Measurements from ENCODE around the gene DMPK. TPM values are rescaled to one million over a fixed set of nuclear protein-coding genes. Genes with fewer than 3 reads are reported as not detected.

DMPK gene
- total and polyA plus RNA-seq, 2 of the 4 experiments (the other 2 are of a cell fraction) = 7.9 to 50.7 TPM

DNA sequence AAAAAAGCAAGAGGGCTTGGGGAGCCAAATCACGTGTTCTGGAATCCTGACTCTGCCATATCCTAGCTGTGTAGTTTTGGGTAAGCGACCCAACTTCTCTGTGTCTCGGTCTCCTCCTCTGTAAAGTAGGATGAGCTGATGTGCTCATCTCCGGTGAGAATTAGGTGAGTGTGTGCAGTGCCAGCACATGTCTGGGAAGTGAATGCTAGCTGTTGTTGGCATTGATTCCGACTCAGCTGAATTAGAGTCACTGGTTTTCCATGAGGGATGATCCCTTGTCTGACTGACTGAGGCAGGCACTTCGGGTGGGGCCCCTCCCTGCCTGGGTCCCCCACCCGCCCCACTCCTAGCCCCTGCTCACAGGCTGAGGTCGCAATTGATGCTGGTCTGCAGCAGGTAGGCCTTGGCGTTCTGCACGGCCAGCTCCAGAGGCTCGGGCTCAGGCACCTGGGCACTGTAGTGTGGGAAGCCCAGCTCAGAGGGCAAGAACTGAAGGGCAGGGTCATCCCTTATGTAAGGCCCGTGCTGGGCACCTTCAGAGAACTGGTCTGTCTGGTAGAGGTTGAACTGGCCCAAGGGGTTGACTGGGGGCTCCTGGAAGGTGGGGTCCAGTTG, 32.0 kb upstream of the DMPK start:
- Histone ChIP-seq H4K20me1 (ENCODE audit: insufficient read depth, low read length) (peaks cover 5% of the 10 kb centered on the region; the same call in 1 of the 2 replicates), H3K14ac (replicated peaks; ENCODE audit: low read depth, low read length) (no peak overlapping the region), H2BK20ac (ENCODE audit: low read depth, low read length) (no peak overlapping the region), H2AK9ac (replicated peaks; ENCODE audit: low read depth, low read length, poor library complexity) (peak overlapping the region; percentile 42), H3K56ac (ENCODE audit: extremely low read depth, insufficient read depth, low read length) (no peak overlapping the region), H2BK120ac (ENCODE audit: low read depth, low read length) (no peak overlapping the region), H3K9me1 (ENCODE audit: insufficient read depth, low read length) (peaks cover 5% of the 10 kb centered on the region), H3K27ac (ENCODE audit: insufficient read depth, low read length) (no peak overlapping the region), H3K9ac (ENCODE audit: low read depth, low read length) (no peak overlapping the region), H3K4me2 (ENCODE audit: low read depth, low read length) (no peak overlapping the region), H3K23ac (ENCODE audit: low read depth, low read length) (no peak overlapping the region), H2BK15ac (ENCODE audit: low read depth, low read length) (no peak overlapping the region), H2AFZ (replicated peaks; ENCODE audit: low read length, poor library complexity) (no peak overlapping the region), H3K4ac (ENCODE audit: low read depth, low read length) (no peak overlapping the region; the same call in 1 of the 2 replicates), H3K36me3 (ENCODE audit: control insufficient read depth, insufficient read depth, low read length) (peaks cover 7% of the 10 kb centered on the region; the same call in 1 of the 2 replicates), H3K18ac (ENCODE audit: low read depth, low read length) (no peak overlapping the region), H2AK5ac (ENCODE audit: low read depth, low read length) (no peak overlapping the region), H4K8ac (ENCODE audit: low read depth in 2 of 2, low read length in 2 of 2) (no peak overlapping the region), H4K5ac (ENCODE audit: low read depth, low read length) (no peak overlapping the region), H3K79me1 (ENCODE audit: low read depth in 1 of 2, low read length in 2 of 2) (no peaks in the 10 kb centered on the region; a peak in 1 of 4 replicates), H4K91ac (ENCODE audit: insufficient read depth, low read depth, low read length) (no peak overlapping the region), H2BK5ac (ENCODE audit: low read depth, low read length, poor library complexity, severe bottlenecking) (no peak overlapping the region), H3K4me3 (ENCODE audit: insufficient read depth, low read depth, low read length) (no peak overlapping the region), H3K4me1 (ENCODE audit: control insufficient read depth, insufficient read depth, low read length) (peaks cover 8% of the 10 kb centered on the region), H3K27me3 (ENCODE audit: control insufficient read depth, insufficient read depth, low read length) (no peaks in the 10 kb centered on the region), H3K9me3 (ENCODE audit: control insufficient read depth, insufficient read depth, low read length) (no peaks in the 10 kb centered on the region)
- TF ChIP-seq RAD21 (IDR thresholded peaks at IDR 0.05; ENCODE audit: low read length) = no peak
- no peak for TF ChIP-seq SMC3 (IDR thresholded peaks at IDR 0.05; ENCODE audit: low read depth, low read length)
- no peak for TF ChIP-seq BHLHE40 (IDR thresholded peaks at IDR 0.05; ENCODE audit: low read depth, low read length)
- TF ChIP-seq MXI1 (IDR thresholded peaks at IDR 0.05; ENCODE audit: borderline replicate concordance, low read depth, low read length) = no peak
- TF ChIP-seq CEBPB (IDR thresholded peaks at IDR 0.05; ENCODE audit: low read depth, low read length) = no peak
- no peak for TF ChIP-seq ELK1 (IDR thresholded peaks at IDR 0.05; ENCODE audit: borderline replicate concordance, low read depth, low read length)
- TF ChIP-seq CTCF (conservative IDR thresholded peaks at IDR 0.05; ENCODE audit: low read depth, low read length) = no peak
- no peak for TF ChIP-seq FOS (IDR thresholded peaks at IDR 0.05; ENCODE audit: low read depth, low read length)
- no peak for TF ChIP-seq MAFK (IDR thresholded peaks at IDR 0.05; ENCODE audit: low read depth, low read length)
- TF ChIP-seq NFE2L2 (IDR thresholded peaks at IDR 0.05; ENCODE audit: low read depth, low read length) = no peak
- TF ChIP-seq CHD1 (IDR thresholded peaks at IDR 0.05; ENCODE audit: low read depth, low read length) = no peak
- no peak for TF ChIP-seq POLR2A (IDR thresholded peaks at IDR 0.05; ENCODE audit: low read depth, low read length)
- TF ChIP-seq RFX5 (IDR thresholded peaks at IDR 0.05; ENCODE audit: low read depth, low read length) = no peak
- TF ChIP-seq USF2 (IDR thresholded peaks at IDR 0.05; ENCODE audit: low read depth, low read length) = no peak
- ATAC-seq (ENCODE audit: low read depth) (no peak), DNase-seq (no peak)
- CTCF ChIA-PET = no interaction called here
- in situ Hi-C loops (cut with MboI; ENCODE audit: low sequenced_read_pairs) (no loop called here), dilution Hi-C loops (cut with HindIII; ENCODE audit: low sequenced_read_pairs, unreplicated experiment) (no loop called here), intact Hi-C loops (cut with micrococcal nuclease) (no loop called here)
- WGBS, 2 experiments (ENCODE audit: extremely low coverage in 2 of 2, insufficient read length in 1 of 2) = 95% methylated on average over 7 of the region's 12 CpGs; no CpG with 5 or more reads in 1 of the 2 experiments
- BruUV-seq (replicated peaks) = no TSS peak
- POLR2A ChIA-PET (ENCODE audit: unreplicated experiment) = no interaction called here
